Measurements from ENCODE around the gene RIMS4.
A peak's percentile ranks its signal among the peaks of the same experiment; 100 is the strongest.

DNA sequence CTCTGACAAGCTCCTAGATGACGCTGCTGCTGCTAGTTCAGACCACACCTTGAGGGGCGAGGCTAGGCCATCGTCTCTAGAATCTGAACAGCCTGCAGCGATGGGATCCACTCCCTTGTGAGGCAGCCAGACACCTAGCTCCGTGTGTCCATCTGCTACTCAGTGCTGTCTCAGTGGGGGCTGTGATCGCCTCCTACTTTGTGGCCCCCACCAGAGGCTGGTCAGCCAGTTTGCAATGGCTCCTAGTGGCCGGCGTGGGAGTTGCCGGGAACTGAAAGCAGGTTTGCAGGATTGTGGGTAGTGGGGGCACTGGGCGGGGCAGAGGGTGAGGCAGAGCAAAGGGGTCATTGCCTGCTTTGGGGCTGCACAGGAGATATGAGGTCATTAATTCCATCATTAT is 92.4 kb downstream of the RIMS4 start:
- TF ChIP-seq, protein P1, sequence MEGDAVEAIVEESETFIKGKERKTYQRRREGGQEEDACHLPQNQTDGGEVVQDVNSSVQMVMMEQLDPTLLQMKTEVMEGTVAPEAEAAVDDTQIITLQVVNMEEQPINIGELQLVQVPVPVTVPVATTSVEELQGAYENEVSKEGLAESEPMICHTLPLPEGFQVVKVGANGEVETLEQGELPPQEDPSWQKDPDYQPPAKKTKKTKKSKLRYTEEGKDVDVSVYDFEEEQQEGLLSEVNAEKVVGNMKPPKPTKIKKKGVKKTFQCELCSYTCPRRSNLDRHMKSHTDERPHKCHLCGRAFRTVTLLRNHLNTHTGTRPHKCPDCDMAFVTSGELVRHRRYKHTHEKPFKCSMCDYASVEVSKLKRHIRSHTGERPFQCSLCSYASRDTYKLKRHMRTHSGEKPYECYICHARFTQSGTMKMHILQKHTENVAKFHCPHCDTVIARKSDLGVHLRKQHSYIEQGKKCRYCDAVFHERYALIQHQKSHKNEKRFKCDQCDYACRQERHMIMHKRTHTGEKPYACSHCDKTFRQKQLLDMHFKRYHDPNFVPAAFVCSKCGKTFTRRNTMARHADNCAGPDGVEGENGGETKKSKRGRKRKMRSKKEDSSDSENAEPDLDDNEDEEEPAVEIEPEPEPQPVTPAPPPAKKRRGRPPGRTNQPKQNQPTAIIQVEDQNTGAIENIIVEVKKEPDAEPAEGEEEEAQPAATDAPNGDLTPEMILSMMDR (IDR thresholded peaks at IDR 0.05): peak in 2 of 5 experiments; percentile 19 to 35
- TF ChIP-seq POLR2A (IDR thresholded peaks at IDR 0.05) (no peak), POLR2AphosphoS5 (IDR thresholded peaks at IDR 0.05) (no peak), EP300 (IDR thresholded peaks at IDR 0.05; ENCODE audit: low read depth) (no peak)
